HFF-Myc (cell line): ENCODE measurements around the gene PDE9A.

Experiments
- DNase-seq: peaks from one replicate; pipeline ENCODE4 v3.0.0-alpha.2; 2011; ENCODE audit warnings: low read depth; ENCODE audit errors: extremely low read depth
- H3K4me3 ChIP-seq: replicated peaks from 2 replicates; pipeline ENCODE4 v1.5.1; 2011; ENCODE audit warnings: low read depth, mild to moderate bottlenecking, control low read depth, low read length
- CTCF ChIP-seq: IDR thresholded peaks from 2 replicates; pipeline ENCODE4 v1.5.1; 2012; ENCODE audit warnings: mild to moderate bottlenecking, low read depth, low read length, control low read depth; ENCODE audit errors: missing control alignments

PDE9A gene

DNA sequence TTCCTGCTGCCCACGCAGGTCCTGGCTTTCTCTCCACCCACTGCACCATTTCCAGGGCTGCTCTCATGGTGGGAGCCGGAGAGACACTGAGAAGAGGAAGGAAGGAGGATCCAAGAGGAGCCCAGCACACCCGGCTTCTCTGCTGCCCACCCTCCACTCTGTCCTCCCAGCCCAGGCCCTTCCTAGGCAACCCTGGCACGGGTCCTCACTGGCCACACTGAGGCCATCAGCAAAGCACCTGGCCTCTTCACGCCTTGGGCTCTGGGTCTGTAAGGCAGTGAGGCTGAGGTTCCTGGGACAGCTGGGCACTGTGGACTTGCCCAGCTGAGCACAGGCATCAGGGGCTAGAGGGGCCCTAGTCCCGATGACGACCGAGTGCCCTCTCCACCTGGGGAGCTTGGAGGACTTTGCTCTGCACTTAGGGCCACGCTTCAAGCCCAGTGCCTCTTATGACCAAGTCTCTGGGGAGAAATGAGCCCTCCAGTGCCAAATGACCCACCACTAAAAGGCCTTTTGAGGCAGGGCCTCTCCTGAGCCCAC, 43.1 kb downstream of the PDE9A start:
- no peak for TF ChIP-seq CTCF

GRCh38 chr21:42698733-42699132, 45.3 kb downstream of the PDE9A start:
- no peak for DNase-seq
- no peak overlapping the region for H3K4me3 ChIP-seq
- no peak for TF ChIP-seq CTCF

More for the DNA sequence above, 43.1 kb downstream of the PDE9A start:
- no peak overlapping the region for H3K4me3 ChIP-seq
- DNase-seq: no peak

GRCh38 chr21:42699196-42699595, 45.8 kb downstream of the PDE9A start:
- no peak overlapping the region for H3K4me3 ChIP-seq
- no peak for DNase-seq
- no peak for TF ChIP-seq CTCF

- H3K4me3 ChIP-seq: no peak overlapping the region
- no peak for DNase-seq
- no peak for TF ChIP-seq CTCF
These were observed 48.5 kb downstream of the PDE9A start for GRCh38 chr21:42701706-42702456.

DNA sequence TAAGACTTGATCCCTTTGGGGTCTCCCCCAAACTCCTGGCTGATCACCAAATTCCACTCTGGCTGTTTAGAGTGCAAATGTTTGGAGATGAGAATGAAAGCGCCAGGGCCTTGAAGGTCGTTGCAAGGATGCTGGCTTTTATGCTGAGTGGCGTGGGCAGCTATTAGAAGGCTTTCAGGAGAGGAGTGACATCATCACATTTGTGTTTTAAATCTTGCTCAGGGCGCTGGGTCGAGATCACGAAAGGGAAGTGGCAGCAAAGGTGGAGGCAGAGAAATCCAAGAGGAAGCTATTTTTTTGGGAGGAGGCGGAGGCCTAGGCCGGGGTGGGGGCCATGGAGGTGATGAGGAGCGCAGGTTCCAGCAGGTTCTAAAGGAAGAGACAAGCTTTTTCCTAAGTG, 49.3 kb downstream of the PDE9A start:
- DNase-seq: no peak
- no peak for TF ChIP-seq CTCF
- H3K4me3 ChIP-seq: no peak overlapping the region

DNA sequence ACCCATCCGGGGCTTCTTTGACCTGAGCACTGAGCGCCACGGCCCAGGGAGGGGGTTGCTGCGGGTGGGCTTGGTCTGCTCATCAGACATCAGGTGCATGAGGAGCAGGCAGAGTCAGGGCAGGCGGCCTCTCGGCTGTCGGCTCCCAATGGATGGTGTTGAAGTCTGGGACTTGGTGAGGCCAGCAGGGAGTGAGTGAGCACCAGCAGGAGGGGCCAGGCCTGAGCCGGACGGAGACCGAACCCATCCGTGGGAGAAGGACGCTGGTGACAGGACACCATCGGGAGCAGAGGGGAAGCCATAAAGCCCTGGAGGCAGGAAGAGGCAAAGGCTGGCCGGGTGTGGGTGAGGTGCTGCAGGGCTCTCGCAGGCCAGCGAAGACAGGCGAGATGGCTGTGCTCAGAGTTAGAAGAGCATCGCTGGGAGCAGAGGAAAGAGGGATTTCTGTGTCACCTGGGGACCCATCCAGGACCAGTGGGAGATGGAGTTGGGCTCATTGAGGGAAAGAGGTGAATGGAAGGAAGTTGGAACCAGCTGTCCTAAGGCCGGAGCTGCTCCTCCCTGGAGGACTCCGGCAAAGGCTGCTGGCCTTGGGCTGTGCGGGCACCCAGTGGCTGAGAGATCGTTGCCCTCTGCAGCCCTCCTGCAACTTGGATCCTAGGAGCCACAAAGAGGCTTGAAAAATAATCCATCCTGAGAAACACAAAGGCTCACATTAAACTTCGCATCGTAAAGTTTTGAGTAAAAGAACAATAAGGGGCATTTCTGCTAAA, 49.9 kb downstream of the PDE9A start:
- DNase-seq: no peak
- H3K4me3 ChIP-seq: no peak overlapping the region
- TF ChIP-seq CTCF: no peak
